SK-N-SH treated with all-trans-retinoic acid at 6 μM for 48 hours (cell line): Measurements from ENCODE around the gene PARP8.

ENCODE experiments used
- CREB5 ChIP-seq: fragments of 250-450 bp; sonication (Bioruptor Pico); IDR thresholded peaks from 2 replicates; pipeline ENCODE4 v1.5.1; 2020; ENCODE audit warnings: low read depth, mild to moderate bottlenecking, moderate library complexity
- CSRNP3 ChIP-seq: fragments of 250-450 bp; sonication (Bioruptor Pico); IDR thresholded peaks from 2 replicates; pipeline ENCODE4 v1.5.1; 2021; ENCODE audit warnings: mild to moderate bottlenecking, moderate library complexity
- ISL1 ChIP-seq: fragments of 250-450 bp; sonication (Bioruptor Pico); IDR thresholded peaks from 2 replicates; pipeline ENCODE4 v2.1.2; 2022; ENCODE audit warnings: mild to moderate bottlenecking, moderate library complexity
- OSR1 ChIP-seq: fragments of 250-450 bp; sonication (Bioruptor Pico); IDR thresholded peaks from 2 replicates; pipeline ENCODE4 v1.8.0; 2022; ENCODE audit warnings: moderate library complexity, mild to moderate bottlenecking, inconsistent platforms
- PATZ1 ChIP-seq: fragments of 250-450 bp; sonication (Bioruptor Pico); IDR thresholded peaks from 2 replicates; pipeline ENCODE4 v1.8.0; 2020; ENCODE audit warnings: mild to moderate bottlenecking, moderate library complexity, borderline replicate concordance
- POU6F1 ChIP-seq: fragments of 250-450 bp; sonication (Bioruptor Pico); IDR thresholded peaks from 2 replicates; pipeline ENCODE4 v1.8.0; 2021; ENCODE audit warnings: low read depth, mild to moderate bottlenecking, moderate library complexity, borderline replicate concordance
- PPARA ChIP-seq: fragments of 250-450 bp; sonication (Bioruptor Pico); IDR thresholded peaks from 2 replicates; pipeline ENCODE4 v1.5.0; 2020; ENCODE audit warnings: mild to moderate bottlenecking, borderline replicate concordance
- TOX ChIP-seq: fragments of 250-450 bp; sonication (Bioruptor Pico); IDR thresholded peaks from 2 replicates; pipeline ENCODE4 v1.8.0; 2021; ENCODE audit warnings: mild to moderate bottlenecking, moderate library complexity, borderline replicate concordance
- ZFP3 ChIP-seq: fragments of 250-450 bp; sonication (Bioruptor Pico); IDR thresholded peaks from 2 replicates; pipeline ENCODE4 v1.5.0; 2020; ENCODE audit warnings: mild to moderate bottlenecking, moderate library complexity
- ZNF565 ChIP-seq: fragments of 450-650 bp; formaldehyde crosslinking; conservative IDR thresholded peaks from 2 replicates; pipeline ENCODE4 v1.5.0; 2020; ENCODE audit warnings: low read depth, mild to moderate bottlenecking, moderate library complexity

- no peak for TF ChIP-seq OSR1 (CRISPR knock-in tag)
- TF ChIP-seq ZNF565: no peak
- no peak for TF ChIP-seq ZFP3 (CRISPR knock-in tag)
- TF ChIP-seq PATZ1 (CRISPR knock-in tag): no peak
- no peak for TF ChIP-seq PPARA
- TF ChIP-seq ISL1: no peak
- TF ChIP-seq CREB5: no peak
- no peak for TF ChIP-seq TOX (CRISPR knock-in tag)
- TF ChIP-seq CSRNP3 (CRISPR knock-in tag): no peak
- no peak for TF ChIP-seq POU6F1 (CRISPR knock-in tag)
Observed at GRCh38 chr5:50730841-50731240, 64.4 kb downstream of the PARP8 start.
